Measurements from ENCODE around the gene SLC31A1.
"Not testable (repeated sequence)": the region's sequence is repeated elsewhere in the genome, so short reads cannot be mapped to it uniquely, and the experiment has no call there.

The SLC31A1 gene

DNA sequence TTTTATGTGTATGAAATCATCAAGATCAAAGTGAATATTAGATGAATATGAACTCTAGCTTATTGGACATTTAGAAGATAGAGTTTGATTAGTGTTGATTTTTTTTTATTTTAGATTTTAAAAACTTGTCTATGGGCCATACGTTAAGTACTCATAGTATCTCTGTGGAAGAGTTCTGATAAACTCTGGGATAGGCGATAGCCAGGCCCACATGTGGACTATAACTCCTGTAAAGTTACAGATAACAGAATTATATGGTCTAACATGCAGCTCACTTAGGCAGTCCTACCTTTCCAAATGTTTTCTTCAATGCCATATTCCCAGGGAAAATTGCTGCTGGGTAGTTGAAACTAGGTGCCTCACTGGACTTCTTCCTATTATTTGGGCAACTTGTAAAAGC, 10.4 kb downstream of the SLC31A1 start:
- no peak overlapping the region for H3K4me3 ChIP-seq (ENCODE audit: low read depth, low read length)
- TF ChIP-seq, protein P1, sequence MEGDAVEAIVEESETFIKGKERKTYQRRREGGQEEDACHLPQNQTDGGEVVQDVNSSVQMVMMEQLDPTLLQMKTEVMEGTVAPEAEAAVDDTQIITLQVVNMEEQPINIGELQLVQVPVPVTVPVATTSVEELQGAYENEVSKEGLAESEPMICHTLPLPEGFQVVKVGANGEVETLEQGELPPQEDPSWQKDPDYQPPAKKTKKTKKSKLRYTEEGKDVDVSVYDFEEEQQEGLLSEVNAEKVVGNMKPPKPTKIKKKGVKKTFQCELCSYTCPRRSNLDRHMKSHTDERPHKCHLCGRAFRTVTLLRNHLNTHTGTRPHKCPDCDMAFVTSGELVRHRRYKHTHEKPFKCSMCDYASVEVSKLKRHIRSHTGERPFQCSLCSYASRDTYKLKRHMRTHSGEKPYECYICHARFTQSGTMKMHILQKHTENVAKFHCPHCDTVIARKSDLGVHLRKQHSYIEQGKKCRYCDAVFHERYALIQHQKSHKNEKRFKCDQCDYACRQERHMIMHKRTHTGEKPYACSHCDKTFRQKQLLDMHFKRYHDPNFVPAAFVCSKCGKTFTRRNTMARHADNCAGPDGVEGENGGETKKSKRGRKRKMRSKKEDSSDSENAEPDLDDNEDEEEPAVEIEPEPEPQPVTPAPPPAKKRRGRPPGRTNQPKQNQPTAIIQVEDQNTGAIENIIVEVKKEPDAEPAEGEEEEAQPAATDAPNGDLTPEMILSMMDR (IDR thresholded peaks at IDR 0.05; ENCODE audit: borderline replicate concordance, insufficient read depth, low read depth, low read length) = no peak

DNA sequence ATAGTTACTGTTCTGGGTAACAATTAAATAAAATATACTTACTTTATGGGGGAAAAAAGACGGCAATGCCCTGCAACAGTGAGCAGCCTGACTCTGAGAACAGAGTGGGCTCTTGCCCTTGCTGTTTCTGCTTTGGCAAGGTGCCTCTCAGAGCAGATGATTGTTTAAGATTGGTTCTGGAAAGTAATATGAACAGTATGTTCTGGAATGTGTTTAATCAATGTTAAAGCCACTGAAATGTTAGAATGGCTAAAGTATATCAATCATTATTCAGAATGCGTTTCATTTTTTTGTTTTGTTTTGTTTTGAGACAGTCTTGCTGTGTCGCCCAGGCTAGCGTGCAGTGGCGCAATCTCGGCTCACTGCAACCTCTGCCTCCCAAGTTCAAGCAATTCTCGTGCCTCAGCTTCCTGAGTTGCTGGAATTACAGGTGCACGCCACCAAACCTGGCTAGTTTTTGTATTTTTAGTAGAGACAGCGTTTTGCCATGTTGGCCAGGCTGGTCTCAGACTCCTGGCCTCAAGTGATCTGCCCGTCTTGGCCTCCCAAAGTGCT, 14.4 kb downstream of the SLC31A1 start:
- not testable (repeated sequence) for H3K4me3 ChIP-seq (ENCODE audit: low read depth, low read length)

DNA sequence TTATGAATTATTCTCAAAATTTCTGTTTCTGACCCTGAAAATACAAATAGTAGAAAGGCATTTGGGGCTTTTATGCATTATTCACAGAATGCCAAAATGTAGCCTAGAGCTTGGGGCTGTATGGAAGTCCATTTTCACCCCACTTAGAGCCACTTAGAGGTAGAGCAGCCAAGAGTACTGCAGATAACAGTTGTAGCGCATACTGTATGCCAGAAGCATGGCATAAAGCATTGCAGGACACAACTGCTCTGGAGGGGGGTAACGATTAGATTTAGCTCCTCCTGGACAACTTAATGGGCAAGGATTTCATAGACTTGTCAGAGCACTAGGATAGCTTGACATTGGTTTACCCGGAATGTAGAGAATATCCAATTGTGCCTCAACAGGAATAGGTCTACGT, 15.7 kb downstream of the SLC31A1 start:
- TF ChIP-seq, protein P1 (IDR thresholded peaks at IDR 0.05; ENCODE audit: borderline replicate concordance, insufficient read depth, low read depth, low read length) = no peak
- no peak overlapping the region for H3K4me3 ChIP-seq (ENCODE audit: low read depth, low read length)

DNA sequence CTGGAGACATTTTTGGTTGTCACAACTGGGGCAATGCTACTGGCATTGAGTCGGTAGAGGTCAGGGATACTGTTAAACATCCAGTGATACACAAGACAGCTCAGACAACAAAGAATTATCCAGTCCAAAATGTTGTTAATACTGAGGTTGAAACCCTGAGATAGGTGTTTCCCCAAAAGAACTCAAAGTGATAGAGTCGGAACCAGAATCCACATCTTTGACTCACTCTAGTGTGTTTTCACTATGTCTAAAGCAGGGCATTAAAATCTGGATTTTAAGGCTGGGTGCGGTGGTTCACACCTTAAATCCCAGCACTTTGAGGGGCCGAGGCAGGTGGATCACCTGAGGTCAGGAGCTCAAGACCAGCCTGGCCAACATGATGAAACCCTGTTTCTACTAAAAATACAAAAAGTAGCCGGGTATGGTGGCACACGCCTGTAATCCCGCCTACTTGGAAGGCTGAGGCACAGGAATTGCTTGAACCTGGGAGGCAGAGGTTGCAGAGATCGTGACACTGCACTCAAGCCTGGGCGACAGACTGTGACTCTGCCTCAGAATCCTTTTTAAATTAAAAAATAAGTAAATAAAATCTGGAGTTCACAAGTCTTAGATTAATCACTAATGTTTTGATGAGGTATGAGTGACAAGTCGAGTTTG, 17.0 kb downstream of the SLC31A1 start:
- no peak overlapping the region for H3K4me3 ChIP-seq (ENCODE audit: low read depth, low read length)
- TF ChIP-seq, protein P1 (IDR thresholded peaks at IDR 0.05; ENCODE audit: borderline replicate concordance, insufficient read depth, low read depth, low read length) = no peak

DNA sequence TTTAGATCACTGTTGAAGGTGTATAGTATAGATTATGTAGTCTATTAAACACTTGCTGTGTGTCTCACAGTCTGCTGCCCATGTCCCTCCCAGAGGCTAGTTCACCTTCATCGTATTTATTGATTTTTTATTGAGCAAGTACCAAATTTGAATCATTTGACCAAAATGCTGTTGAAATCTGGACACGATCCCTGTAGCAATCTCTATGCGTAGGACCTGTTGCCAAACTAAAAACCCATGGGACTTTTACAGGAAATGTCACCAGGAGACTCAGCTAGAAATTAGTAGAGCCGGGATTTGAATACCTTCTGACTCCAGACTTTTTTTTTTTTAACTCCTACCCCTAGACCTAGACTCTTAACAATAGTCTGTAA, 17.5 kb downstream of the SLC31A1 start:
- TF ChIP-seq, protein P1 (IDR thresholded peaks at IDR 0.05; ENCODE audit: borderline replicate concordance, insufficient read depth, low read depth, low read length) = no peak
- no peak overlapping the region for H3K4me3 ChIP-seq (ENCODE audit: low read depth, low read length)

DNA sequence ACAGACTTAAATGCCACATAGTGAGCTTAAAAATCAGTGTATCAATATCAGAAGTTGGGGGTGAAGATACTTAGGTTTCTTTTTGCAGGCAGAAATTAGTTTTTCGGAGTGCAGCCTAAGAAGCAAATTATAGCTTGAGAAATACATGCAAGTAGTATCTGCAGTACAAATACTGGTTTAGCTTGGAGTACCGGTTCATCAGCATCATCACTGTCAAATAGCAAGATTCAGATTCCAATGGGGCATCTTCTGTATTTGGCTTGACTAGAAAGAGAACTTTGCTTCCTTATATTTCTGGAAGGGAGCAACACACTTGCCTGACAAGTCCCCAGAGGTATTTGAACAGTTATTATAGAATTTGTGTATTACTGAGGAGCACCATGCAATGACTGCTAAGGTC, 19.8 kb downstream of the SLC31A1 start:
- H3K4me3 ChIP-seq (ENCODE audit: low read depth, low read length) = no peak overlapping the region
- TF ChIP-seq, protein P1 (IDR thresholded peaks at IDR 0.05; ENCODE audit: borderline replicate concordance, insufficient read depth, low read depth, low read length) = no peak

DNA sequence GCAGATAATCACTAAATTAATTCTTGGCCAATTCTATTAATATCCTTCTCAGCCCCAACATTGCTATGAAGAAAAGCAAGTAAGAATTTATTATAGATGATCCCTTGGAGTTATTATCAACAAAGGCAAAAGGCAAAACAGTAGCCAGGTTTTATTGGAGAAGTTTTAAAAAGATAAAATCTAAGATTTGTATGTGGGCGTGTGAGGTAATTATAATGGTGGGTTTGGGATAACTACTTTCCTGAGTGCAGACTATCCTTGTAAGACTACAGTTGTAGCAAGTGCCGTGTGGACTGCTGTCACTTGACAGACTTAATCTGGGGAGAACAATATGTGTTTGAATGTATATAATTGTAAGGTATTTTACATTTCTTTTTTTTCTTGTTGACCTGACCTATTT, 23.2 kb downstream of the SLC31A1 start:
- no peak overlapping the region for H3K4me3 ChIP-seq (ENCODE audit: low read depth, low read length)
- TF ChIP-seq, protein P1 (IDR thresholded peaks at IDR 0.05; ENCODE audit: borderline replicate concordance, insufficient read depth, low read depth, low read length) = no peak

All from GM12875 (cell line).